HEK293 (cell line): ENCODE data around the gene FIGN.
A peak's percentile ranks its signal among the peaks of the same experiment; 100 is the strongest.

Experiments used
- CTCF ChIA-PET: fragments of 350-600 bp; formaldehyde crosslinking; extraction: SDS; loops from one replicate; lab custom pipeline; 2021; ENCODE audit warnings: antibody characterized with exemption; lab: Yijun Ruan, JAX
- POLR2A ChIA-PET: fragments of 300-600 bp; formaldehyde crosslinking; extraction: SDS; loops from one replicate; lab custom pipeline; 2020; ENCODE audit warnings: antibody characterized with exemption, inconsistent platforms; lab: Yijun Ruan, JAX
- H3K27ac ChIP-seq: fragments of 200-500 bp; sonication (Bioruptor generic); 2 replicates; pipeline ENCODE4 v1.5.1; 2014; ENCODE audit warnings: low read depth, low read length, control low read depth, inconsistent platforms; ENCODE audit errors: extremely low read depth
- H3K36me3 ChIP-seq, 2 experiments: fragments of 200-500 bp in 1 of 2; sonication (Bioruptor generic) in 1 of 2; 1 replicate in 1 of 2; 2 replicates in 1 of 2; pipeline ENCODE4 v1.5.1; 2014 to 2017; ENCODE audit warnings: inconsistent platforms in 2 of 2, low read length in 2 of 2; ENCODE audit not compliant: control insufficient read depth in 2 of 2, insufficient read depth in 1 of 2
- H3K4me1 ChIP-seq: fragments of 200-500 bp; sonication (Bioruptor generic); 2 replicates; pipeline ENCODE4 v1.5.1; 2014; ENCODE audit warnings: mild to moderate bottlenecking, low read length, inconsistent platforms; ENCODE audit not compliant: control insufficient read depth, insufficient read depth
- H3K4me3 ChIP-seq: 2 replicates; pipeline ENCODE4 v1.5.1; 2011; ENCODE audit warnings: low read depth, mild to moderate bottlenecking, control low read depth, low read length, moderate library complexity
- H3K9me3 ChIP-seq: fragments of 200-500 bp; sonication (Bioruptor generic); 2 replicates; pipeline ENCODE4 v1.5.1; 2014; ENCODE audit warnings: low read depth, low read length, inconsistent platforms; ENCODE audit not compliant: control insufficient read depth, insufficient read depth
- GFI1B ChIP-seq: fragments of 450-650 bp; formaldehyde crosslinking; IDR thresholded peaks from 2 replicates; pipeline ENCODE4 v1.5.1; 2016; ENCODE audit warnings: missing biosample characterization, missing genetic modification characterization
- OVOL3 ChIP-seq: fragments of 450-650 bp; formaldehyde crosslinking; IDR thresholded peaks from 2 replicates; pipeline ENCODE4 v1.5.1; 2016; ENCODE audit warnings: missing biosample characterization, missing genetic modification characterization
- REPIN1 ChIP-seq: fragments of 450-650 bp; formaldehyde crosslinking; IDR thresholded peaks from 2 replicates; pipeline ENCODE4 v1.5.1; 2017; ENCODE audit warnings: missing biosample characterization, missing genetic modification characterization, low read depth
- SALL2 ChIP-seq: fragments of 450-650 bp; formaldehyde crosslinking; IDR thresholded peaks from 2 replicates; pipeline ENCODE4 v1.5.0; 2017; ENCODE audit warnings: missing biosample characterization, mild to moderate bottlenecking, missing genetic modification characterization, borderline replicate concordance
- SCRT2 ChIP-seq: fragments of 450-650 bp; formaldehyde crosslinking; IDR thresholded peaks from 2 replicates; pipeline ENCODE4 v1.5.1; 2016; ENCODE audit warnings: missing biosample characterization, missing genetic modification characterization
- YY2 ChIP-seq: fragments of 450-650 bp; formaldehyde crosslinking; IDR thresholded peaks from 2 replicates; pipeline ENCODE4 v1.5.1; 2016; ENCODE audit warnings: missing biosample characterization, missing genetic modification characterization
- ZFHX2 ChIP-seq: fragments of 450-650 bp; formaldehyde crosslinking; conservative IDR thresholded peaks from 2 replicates; pipeline ENCODE4 v1.5.1; 2016; ENCODE audit warnings: missing biosample characterization, missing genetic modification characterization
- ZNF112 ChIP-seq: fragments of 450-650 bp; formaldehyde crosslinking; IDR thresholded peaks from 2 replicates; pipeline ENCODE4 v1.5.0; 2017; ENCODE audit warnings: missing biosample characterization, missing genetic modification characterization
- ZNF174 ChIP-seq: fragments of 450-650 bp; formaldehyde crosslinking; IDR thresholded peaks from 2 replicates; pipeline ENCODE4 v1.5.0; 2017; ENCODE audit warnings: missing biosample characterization, mild to moderate bottlenecking, missing genetic modification characterization
- ZNF202 ChIP-seq: fragments of 450-650 bp; formaldehyde crosslinking; IDR thresholded peaks from 2 replicates; pipeline ENCODE4 v1.5.1; 2016; ENCODE audit warnings: missing biosample characterization, missing genetic modification characterization, borderline replicate concordance
- ZNF24 ChIP-seq: fragments of 450-650 bp; formaldehyde crosslinking; IDR thresholded peaks from 2 replicates; pipeline ENCODE4 v1.5.1; 2016; ENCODE audit warnings: missing biosample characterization, missing genetic modification characterization
- ZNF610 ChIP-seq: fragments of 450-650 bp; formaldehyde crosslinking; IDR thresholded peaks from 2 replicates; pipeline ENCODE4 v1.5.1; 2016; ENCODE audit warnings: missing biosample characterization, missing genetic modification characterization, borderline replicate concordance
- ZNF677 ChIP-seq: fragments of 450-650 bp; IDR thresholded peaks from 2 replicates; pipeline ENCODE4 v1.5.0; 2018; ENCODE audit warnings: missing biosample characterization, mild to moderate bottlenecking, missing genetic modification characterization, moderate library complexity
- ZNF785 ChIP-seq: fragments of 450-650 bp; formaldehyde crosslinking; IDR thresholded peaks from 2 replicates; pipeline ENCODE4 v1.5.1; 2016; ENCODE audit warnings: missing biosample characterization, missing genetic modification characterization
- TF ChIP-seq, protein P1 (sequence below): fragments of 450-650 bp; formaldehyde crosslinking; IDR thresholded peaks from 2 replicates; pipeline ENCODE4 v1.5.1; 2016; ENCODE audit warnings: missing biosample characterization, missing genetic modification characterization
- TF ChIP-seq, protein P2 (sequence below): fragments of 450-650 bp; formaldehyde crosslinking; IDR thresholded peaks from 2 replicates; pipeline ENCODE4 v1.5.1; 2016; ENCODE audit warnings: missing biosample characterization, missing genetic modification characterization
- TF ChIP-seq, protein P3 (sequence below): fragments of 450-650 bp; formaldehyde crosslinking; IDR thresholded peaks from 2 replicates; pipeline ENCODE4 v1.5.1; 2016; ENCODE audit warnings: missing biosample characterization, missing genetic modification characterization

Gene FIGN

DNA sequence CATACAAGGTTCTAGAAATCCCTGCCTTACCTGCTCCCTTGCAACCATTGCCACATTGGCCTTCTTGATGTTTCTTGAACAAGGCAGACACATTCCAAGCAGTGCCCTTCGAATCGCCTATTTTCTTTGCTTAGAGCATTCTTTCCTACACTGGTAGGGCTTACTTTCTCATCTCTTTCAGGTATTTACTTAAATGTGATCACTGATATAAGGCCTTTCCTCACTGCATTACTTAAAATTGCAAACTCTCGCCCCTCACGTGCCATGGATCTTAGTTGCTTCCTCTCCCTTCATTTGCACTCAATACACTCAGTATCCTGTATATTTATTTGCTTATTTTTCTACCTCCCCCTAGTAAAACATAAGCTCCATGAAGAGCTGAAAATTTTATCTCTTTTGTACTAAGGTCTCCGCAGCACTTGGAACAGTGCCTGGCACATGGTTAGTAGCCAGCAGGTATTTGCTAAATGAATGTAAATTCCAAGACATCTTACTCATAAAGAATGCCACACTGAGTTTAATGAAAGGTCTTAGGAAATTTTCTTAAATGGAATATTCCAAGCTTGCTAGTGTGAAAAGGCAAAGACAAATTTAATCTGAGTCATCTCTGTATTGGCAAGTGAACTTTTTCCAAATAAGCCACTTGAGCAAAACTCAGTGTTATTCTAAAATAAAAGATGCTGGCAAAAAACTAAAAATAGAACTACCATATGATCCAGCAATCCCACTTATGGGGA lies 42.4 kb upstream of the FIGN start:
- H3K36me3 ChIP-seq, result no peaks in the 10 kb centered on the region
- no peak overlapping the region for H3K4me3 ChIP-seq
- H3K4me1 ChIP-seq, result no peaks in the 10 kb centered on the region
- ChIA-PET POLR2A (no interaction called here), CTCF (interaction anchor here (0.7 to 1.8 kb wide), 3 partner anchors 100 to 1444 kb away, joined by 3 to 6 read pairs (median 3); no protein-coding TSS in a partner anchor)
- TF ChIP-seq, protein P1, sequence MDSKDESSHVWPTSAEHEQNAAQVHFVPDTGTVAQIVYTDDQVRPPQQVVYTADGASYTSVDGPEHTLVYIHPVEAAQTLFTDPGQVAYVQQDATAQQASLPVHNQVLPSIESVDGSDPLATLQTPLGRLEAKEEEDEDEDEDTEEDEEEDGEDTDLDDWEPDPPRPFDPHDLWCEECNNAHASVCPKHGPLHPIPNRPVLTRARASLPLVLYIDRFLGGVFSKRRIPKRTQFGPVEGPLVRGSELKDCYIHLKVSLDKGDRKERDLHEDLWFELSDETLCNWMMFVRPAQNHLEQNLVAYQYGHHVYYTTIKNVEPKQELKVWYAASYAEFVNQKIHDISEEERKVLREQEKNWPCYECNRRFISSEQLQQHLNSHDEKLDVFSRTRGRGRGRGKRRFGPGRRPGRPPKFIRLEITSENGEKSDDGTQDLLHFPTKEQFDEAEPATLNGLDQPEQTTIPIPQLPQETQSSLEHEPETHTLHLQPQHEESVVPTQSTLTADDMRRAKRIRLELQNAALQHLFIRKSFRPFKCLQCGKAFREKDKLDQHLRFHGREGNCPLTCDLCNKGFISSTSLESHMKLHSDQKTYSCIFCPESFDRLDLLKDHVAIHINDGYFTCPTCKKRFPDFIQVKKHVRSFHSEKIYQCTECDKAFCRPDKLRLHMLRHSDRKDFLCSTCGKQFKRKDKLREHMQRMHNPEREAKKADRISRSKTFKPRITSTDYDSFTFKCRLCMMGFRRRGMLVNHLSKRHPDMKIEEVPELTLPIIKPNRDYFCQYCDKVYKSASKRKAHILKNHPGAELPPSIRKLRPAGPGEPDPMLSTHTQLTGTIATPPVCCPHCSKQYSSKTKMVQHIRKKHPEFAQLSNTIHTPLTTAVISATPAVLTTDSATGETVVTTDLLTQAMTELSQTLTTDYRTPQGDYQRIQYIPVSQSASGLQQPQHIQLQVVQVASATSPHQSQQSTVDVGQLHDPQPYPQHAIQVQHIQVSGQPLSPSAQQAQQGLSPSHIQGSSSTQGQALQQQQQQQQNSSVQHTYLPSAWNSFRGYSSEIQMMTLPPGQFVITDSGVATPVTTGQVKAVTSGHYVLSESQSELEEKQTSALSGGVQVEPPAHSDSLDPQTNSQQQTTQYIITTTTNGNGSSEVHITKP (tag by site-specific recombination), result peak; percentile 58
- TF ChIP-seq ZNF785 (tag by site-specific recombination), result no peak
- H3K9me3 ChIP-seq, result no peaks in the 10 kb centered on the region
- H3K27ac ChIP-seq, result no peak overlapping the region

DNA sequence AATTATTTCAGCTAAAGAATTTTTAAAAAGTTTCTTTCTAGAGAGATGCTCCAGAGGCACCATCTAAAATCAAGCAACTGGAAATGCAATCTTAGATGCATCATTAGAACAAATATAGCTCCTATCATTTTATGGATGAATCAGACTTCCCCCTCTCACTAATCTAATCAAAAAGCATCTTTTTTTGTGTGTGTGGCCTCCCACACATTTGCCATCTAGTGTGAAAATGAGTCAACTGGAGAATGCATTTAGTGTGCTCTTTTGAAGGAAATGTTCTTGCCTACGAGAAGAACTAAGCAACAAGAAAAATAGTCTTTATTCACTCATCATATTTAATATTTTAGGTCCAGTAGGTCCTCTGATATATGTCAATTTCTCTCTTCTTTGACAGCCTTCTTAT lies 39.5 kb upstream of the FIGN start:
- Histone ChIP-seq H3K4me1 (no peaks in the 10 kb centered on the region), H3K36me3 (no peaks in the 10 kb centered on the region), H3K9me3 (no peaks in the 10 kb centered on the region), H3K4me3 (no peak overlapping the region), H3K27ac (no peak overlapping the region)
- ChIA-PET POLR2A (no interaction called here), CTCF (no interaction called here)
- no peak for TF ChIP-seq ZNF202 (tag by site-specific recombination)

DNA sequence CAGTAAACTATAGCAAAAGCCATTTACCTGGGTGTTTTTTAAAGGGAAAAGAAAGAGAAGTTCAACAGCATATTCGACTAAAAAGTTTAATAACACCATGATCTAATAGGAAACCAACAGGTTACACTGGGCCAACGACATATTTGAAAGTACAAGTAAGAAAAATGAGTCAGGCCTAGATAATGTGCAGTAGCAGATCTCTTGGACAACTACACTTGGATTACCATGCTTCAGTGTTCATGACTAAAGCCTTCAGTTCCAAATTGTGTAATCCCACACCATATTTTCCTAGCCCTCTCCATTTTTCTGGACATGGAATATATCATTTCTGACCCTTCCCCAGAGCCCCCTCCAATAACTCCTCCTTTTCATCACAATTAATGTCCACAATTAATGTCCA lies 39.1 kb upstream of the FIGN start:
- Histone ChIP-seq H3K36me3 (no peaks in the 10 kb centered on the region), H3K4me1 (no peaks in the 10 kb centered on the region), H3K27ac (no peak overlapping the region), H3K9me3 (no peaks in the 10 kb centered on the region), H3K4me3 (no peak overlapping the region)
- no peak for TF ChIP-seq YY2 (tag by site-specific recombination)
- TF ChIP-seq ZFHX2 (tag by site-specific recombination), result no peak
- no peak for TF ChIP-seq ZNF24
- TF ChIP-seq SALL2 (tag by site-specific recombination), result no peak
- no peak for TF ChIP-seq GFI1B
- TF ChIP-seq ZNF677, result no peak
- 0 out of 2 replicates have a peak, but pooled peaks have one; percentile 26 for TF ChIP-seq SCRT2 (tag by site-specific recombination)
- ChIA-PET POLR2A (no interaction called here), CTCF (no interaction called here)

DNA sequence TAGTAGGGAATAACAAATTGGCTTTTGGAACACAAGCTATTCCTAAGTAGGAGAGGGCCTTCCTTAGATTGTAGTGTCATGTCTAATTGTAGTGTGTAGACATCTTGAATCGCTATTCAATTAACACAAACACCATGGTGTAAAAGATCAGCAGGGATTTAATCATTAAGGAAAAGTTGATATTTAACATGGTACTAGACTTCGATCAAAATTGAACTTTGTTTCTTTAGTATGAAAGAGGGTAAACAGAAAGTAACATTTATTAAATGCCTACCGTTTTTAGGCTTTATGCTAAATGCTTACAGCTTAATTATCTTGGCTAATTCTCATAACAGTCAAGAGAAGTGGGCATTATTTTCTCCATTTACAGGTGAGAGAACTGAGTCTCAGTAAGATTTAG lies 37.5 kb upstream of the FIGN start:
- TF ChIP-seq ZNF785 (tag by site-specific recombination), result no peak
- no peak for TF ChIP-seq ZNF174 (tag by site-specific recombination)
- TF ChIP-seq ZNF610 (tag by site-specific recombination), result no peak
- TF ChIP-seq ZNF112, result no peak
- TF ChIP-seq, protein P2, sequence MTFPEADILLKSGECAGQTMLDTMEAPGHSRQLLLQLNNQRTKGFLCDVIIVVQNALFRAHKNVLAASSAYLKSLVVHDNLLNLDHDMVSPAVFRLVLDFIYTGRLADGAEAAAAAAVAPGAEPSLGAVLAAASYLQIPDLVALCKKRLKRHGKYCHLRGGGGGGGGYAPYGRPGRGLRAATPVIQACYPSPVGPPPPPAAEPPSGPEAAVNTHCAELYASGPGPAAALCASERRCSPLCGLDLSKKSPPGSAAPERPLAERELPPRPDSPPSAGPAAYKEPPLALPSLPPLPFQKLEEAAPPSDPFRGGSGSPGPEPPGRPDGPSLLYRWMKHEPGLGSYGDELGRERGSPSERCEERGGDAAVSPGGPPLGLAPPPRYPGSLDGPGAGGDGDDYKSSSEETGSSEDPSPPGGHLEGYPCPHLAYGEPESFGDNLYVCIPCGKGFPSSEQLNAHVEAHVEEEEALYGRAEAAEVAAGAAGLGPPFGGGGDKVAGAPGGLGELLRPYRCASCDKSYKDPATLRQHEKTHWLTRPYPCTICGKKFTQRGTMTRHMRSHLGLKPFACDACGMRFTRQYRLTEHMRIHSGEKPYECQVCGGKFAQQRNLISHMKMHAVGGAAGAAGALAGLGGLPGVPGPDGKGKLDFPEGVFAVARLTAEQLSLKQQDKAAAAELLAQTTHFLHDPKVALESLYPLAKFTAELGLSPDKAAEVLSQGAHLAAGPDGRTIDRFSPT (tag by site-specific recombination), result no peak
- TF ChIP-seq, protein P3, sequence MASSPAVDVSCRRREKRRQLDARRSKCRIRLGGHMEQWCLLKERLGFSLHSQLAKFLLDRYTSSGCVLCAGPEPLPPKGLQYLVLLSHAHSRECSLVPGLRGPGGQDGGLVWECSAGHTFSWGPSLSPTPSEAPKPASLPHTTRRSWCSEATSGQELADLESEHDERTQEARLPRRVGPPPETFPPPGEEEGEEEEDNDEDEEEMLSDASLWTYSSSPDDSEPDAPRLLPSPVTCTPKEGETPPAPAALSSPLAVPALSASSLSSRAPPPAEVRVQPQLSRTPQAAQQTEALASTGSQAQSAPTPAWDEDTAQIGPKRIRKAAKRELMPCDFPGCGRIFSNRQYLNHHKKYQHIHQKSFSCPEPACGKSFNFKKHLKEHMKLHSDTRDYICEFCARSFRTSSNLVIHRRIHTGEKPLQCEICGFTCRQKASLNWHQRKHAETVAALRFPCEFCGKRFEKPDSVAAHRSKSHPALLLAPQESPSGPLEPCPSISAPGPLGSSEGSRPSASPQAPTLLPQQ (tag by site-specific recombination), result no peak
- TF ChIP-seq REPIN1 (tag by site-specific recombination), result no peak
- TF ChIP-seq YY2 (tag by site-specific recombination), result no peak
- no peak for TF ChIP-seq OVOL3 (tag by site-specific recombination)
- TF ChIP-seq, all 188 proteins: peak for 0
- H3K4me1 ChIP-seq, result no peaks in the 10 kb centered on the region
- H3K27ac ChIP-seq, result no peak overlapping the region
- H3K4me3 ChIP-seq, result no peak overlapping the region
- H3K9me3 ChIP-seq, result no peaks in the 10 kb centered on the region
- ChIA-PET CTCF (interaction anchor here (0.7 kb wide), 2 partner anchors 288 to 315 kb away, joined by 3 to 4 read pairs; no protein-coding TSS in a partner anchor), POLR2A (no interaction called here)
- H3K36me3 ChIP-seq, result no peaks in the 10 kb centered on the region
